Body of pancreas (tissue), 4 donors: ENCODE data around the gene SLC9A9. TPM values are rescaled to one million over a fixed set of nuclear protein-coding genes. Genes with fewer than 3 reads are reported as not detected.
"Not testable (repeated sequence)": the region's sequence is repeated elsewhere in the genome, so short reads cannot be mapped to it uniquely, and the experiment has no call there.

Experiments used
- ATAC-seq: fragments of 150-250 bp; one replicate; pipeline ENCODE4 v1.9.1; 2016
- DNase-seq, 4 donors: peaks; one replicate each; pipeline ENCODE4 v3.0.0-alpha.2; 2019
- H3K27ac ChIP-seq, 4 donors: fragments of 200-600 bp; sonication (generic); 1 replicate in 3 of 4; 2 replicates in 1 of 4; pipeline versions ENCODE4 v1.5.1 to v1.6.1; 2016 to 2019; ENCODE audit warnings: mild to moderate bottlenecking in 1 of 4, mixed read lengths in 1 of 4, moderate library complexity in 1 of 4
- H3K27me3 ChIP-seq, 2 donors: fragments of 200-600 bp; sonication (generic); one replicate each; pipeline ENCODE4 v1.6.0; 2016; ENCODE audit warnings: mild to moderate bottlenecking in 1 of 2
- H3K36me3 ChIP-seq, 2 donors: fragments of 200-600 bp; sonication (generic); replicated peaks in 1 of 2; 2 replicates each; pipeline ENCODE4 v1.5.1; 2016; ENCODE audit warnings: low read depth in 2 of 2; ENCODE audit not compliant: insufficient read depth in 1 of 2
- H3K4me1 ChIP-seq: fragments of 200-600 bp; sonication (generic); one replicate; pipeline ENCODE4 v1.6.0; 2016
- H3K4me3 ChIP-seq, 2 donors: fragments of 200-600 bp; sonication (generic); 1 replicate in 1 of 2; 2 replicates in 1 of 2; pipeline ENCODE4 v1.5.1; 2016 to 2019
- H3K9me3 ChIP-seq, 3 donors: fragments of 200-600 bp; sonication (generic); 1 replicate in 2 of 3; 2 replicates in 1 of 3; pipeline ENCODE4 v1.5.1; 2016
- POLR2A ChIP-seq, 3 donors: fragments of 450-650 bp; IDR thresholded peaks; one replicate each; pipeline ENCODE4 v1.6.1; 2016; ENCODE audit warnings: antibody characterized with exemption in 3 of 3, mild to moderate bottlenecking in 2 of 3
- WGBS, 2 donors: methylation state at CpG; one replicate each; pipeline ENCODE4 v1.1.5; 2017; 5-methylcytosine and 5-hydroxymethylcytosine counted together
- intact Hi-C: fragments of 100-400 bp; cut with DNase I; formaldehyde crosslinking; loops from one replicate; pipeline ENCODE4 v1.15.1; 2023
- total RNA-seq, 2 donors: library from RNA; depleted of rRNA; stranded (reverse); fragments of >200 nt; gene quantifications; one replicate each; pipeline ENCODE4 v1.1.0, GENCODE V29; 2016
- TF ChIP-seq, protein P1 (sequence below), 7 experiments: fragments of 450-650 bp in 4 of 7; fragments of 200-600 bp in 3 of 7; sonication (generic) in 3 of 7; IDR thresholded peaks; one replicate each; pipeline ENCODE4 v1.5.1; 2016 to 2019; ENCODE audit warnings: antibody characterized with exemption in 7 of 7

Gene SLC9A9
- total RNA-seq, 2 donors from 2014 or later = 1.6 to 2.3 TPM

DNA sequence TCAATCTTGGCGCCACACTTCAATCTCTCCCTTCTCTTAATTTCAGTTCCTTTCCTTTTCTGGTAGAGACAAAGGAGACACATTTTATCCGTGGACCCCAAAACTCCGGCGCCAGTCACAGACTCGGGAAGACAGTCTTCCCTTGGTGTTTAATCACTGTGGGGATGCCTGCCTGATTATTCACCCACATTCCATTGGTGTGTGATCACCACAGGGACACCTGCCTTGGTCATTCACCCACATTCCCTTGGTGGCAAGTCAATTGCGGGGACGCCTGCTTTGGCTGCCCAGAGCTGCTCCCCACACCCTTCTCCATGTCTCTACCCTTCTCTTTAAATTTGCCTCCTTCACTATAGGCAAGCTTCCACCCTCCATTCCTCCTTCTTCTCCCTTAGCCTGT lies 50.1 kb downstream of the SLC9A9 start:
- H3K4me1 ChIP-seq, ATAC-seq, H3K4me3 ChIP-seq, H3K27ac ChIP-seq, intact Hi-C loops, H3K9me3 ChIP-seq, H3K36me3 ChIP-seq, DNase-seq, H3K27me3 ChIP-seq: not testable (repeated sequence)
- 84 to 90% methylated on average over 7 of the region's 7 CpGs for WGBS, 2 donors

DNA sequence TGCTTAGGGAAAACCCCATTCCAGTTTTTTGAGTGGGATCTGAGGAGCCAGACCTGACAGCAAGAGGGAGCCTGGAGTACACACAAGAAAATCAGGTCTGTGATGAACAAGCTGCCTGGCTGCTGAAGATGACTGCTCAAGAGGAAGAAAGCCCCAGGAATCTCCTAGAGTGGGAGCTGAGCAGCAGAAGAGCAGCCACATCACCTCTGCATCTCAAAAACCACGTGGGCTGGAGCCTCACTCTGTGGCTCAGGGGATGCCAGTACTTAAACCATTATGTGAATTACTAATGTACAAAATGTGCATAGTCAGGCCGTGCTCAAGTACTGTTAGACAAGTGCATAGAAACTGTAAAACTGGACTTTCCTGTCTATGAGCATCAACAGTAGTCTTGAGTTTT lies 52.4 kb downstream of the SLC9A9 start:
- WGBS, 2 donors = 11 to 12% methylated on average over 2 of the region's 2 CpGs
- no peak overlapping the region for H3K27ac ChIP-seq
- H3K4me3 ChIP-seq = no peak overlapping the region
- DNase-seq = no peak
- no peak for TF ChIP-seq POLR2A (IDR thresholded peaks at IDR 0.05)
- TF ChIP-seq, protein P1, sequence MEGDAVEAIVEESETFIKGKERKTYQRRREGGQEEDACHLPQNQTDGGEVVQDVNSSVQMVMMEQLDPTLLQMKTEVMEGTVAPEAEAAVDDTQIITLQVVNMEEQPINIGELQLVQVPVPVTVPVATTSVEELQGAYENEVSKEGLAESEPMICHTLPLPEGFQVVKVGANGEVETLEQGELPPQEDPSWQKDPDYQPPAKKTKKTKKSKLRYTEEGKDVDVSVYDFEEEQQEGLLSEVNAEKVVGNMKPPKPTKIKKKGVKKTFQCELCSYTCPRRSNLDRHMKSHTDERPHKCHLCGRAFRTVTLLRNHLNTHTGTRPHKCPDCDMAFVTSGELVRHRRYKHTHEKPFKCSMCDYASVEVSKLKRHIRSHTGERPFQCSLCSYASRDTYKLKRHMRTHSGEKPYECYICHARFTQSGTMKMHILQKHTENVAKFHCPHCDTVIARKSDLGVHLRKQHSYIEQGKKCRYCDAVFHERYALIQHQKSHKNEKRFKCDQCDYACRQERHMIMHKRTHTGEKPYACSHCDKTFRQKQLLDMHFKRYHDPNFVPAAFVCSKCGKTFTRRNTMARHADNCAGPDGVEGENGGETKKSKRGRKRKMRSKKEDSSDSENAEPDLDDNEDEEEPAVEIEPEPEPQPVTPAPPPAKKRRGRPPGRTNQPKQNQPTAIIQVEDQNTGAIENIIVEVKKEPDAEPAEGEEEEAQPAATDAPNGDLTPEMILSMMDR (IDR thresholded peaks at IDR 0.05) = no peak
- H3K36me3 ChIP-seq = no peaks in the 10 kb centered on the region
- intact Hi-C loops = no loop called here
- no peak for ATAC-seq
- H3K27me3 ChIP-seq = no peaks in the 10 kb centered on the region
- H3K4me1 ChIP-seq = no peaks in the 10 kb centered on the region
- H3K9me3 ChIP-seq = no peaks in the 10 kb centered on the region

DNA sequence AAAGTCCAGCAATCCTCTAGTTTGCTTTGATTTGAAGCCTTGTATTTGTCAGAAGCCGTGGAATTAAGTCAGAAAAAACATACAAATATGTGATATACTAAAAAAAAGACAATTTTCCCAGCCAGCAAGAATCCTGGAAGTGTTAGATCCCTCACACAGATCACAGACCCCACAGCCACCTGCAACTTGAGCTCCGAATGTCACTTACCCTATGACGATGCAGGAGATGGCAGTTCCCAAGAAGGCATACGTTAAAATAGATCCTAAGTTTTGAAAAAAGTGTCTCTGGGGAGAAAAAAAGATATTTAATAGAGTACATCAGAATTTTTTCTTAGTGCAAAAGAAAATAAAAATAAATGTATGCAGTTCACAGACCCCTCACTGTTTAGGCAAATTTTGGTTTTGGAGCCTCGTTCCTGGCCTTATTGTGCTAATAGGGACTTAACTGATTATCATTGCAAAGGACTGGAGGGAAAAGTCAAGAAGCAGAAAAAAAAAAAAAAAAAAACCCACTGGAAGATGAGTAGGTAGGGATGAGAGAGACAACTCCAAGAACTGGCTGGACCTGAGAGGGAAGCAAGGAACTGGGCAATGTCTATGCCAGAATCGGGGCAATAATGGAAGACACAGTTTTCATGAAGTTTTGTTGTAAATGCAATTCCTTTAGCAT lies 53.3 kb downstream of the SLC9A9 start:
- H3K4me3 ChIP-seq = no peak overlapping the region
- no peaks in the 10 kb centered on the region for H3K36me3 ChIP-seq
- H3K9me3 ChIP-seq = no peaks in the 10 kb centered on the region
- H3K4me1 ChIP-seq = no peaks in the 10 kb centered on the region
- intact Hi-C loops = no loop called here
- H3K27me3 ChIP-seq = no peaks in the 10 kb centered on the region
- TF ChIP-seq, protein P1 (IDR thresholded peaks at IDR 0.05) = no peak
- TF ChIP-seq POLR2A (IDR thresholded peaks at IDR 0.05) = no peak
- no peak overlapping the region for H3K27ac ChIP-seq
- ATAC-seq (no peak), DNase-seq (no peak)
- 48 to 52% methylated on average over 6 of the region's 6 CpGs for WGBS, 2 donors

DNA sequence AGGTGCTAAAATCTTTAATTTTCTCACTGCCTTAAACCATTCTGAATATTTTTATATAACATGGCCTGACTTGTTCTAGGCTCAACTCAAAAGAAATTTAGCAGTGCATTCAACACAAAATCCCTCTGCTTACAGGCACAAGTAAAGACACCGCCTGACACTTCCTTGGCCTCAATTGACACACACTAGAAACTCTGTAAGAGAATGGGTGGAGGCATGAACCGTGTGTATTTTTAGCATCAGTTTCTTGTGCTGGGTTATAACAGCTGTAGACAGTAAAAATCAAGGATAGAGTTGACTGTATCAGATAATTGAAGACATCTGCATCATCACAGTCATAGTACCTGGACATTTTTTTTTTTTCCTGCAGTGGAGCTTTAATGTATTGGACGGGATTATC lies 54.3 kb downstream of the SLC9A9 start:
- Histone ChIP-seq H3K9me3 (no peaks in the 10 kb centered on the region), H3K27ac (no peak overlapping the region), H3K4me3 (no peak overlapping the region), H3K4me1 (no peaks in the 10 kb centered on the region), H3K36me3 (no peaks in the 10 kb centered on the region), H3K27me3 (no peaks in the 10 kb centered on the region)
- DNase-seq (no peak), ATAC-seq (no peak)
- TF ChIP-seq, protein P1 (IDR thresholded peaks at IDR 0.05) = no peak
- no peak for TF ChIP-seq POLR2A (IDR thresholded peaks at IDR 0.05)
- 62 to 66% methylated on average over 3 of the region's 3 CpGs for WGBS, 2 donors
- intact Hi-C loops = no loop called here

DNA sequence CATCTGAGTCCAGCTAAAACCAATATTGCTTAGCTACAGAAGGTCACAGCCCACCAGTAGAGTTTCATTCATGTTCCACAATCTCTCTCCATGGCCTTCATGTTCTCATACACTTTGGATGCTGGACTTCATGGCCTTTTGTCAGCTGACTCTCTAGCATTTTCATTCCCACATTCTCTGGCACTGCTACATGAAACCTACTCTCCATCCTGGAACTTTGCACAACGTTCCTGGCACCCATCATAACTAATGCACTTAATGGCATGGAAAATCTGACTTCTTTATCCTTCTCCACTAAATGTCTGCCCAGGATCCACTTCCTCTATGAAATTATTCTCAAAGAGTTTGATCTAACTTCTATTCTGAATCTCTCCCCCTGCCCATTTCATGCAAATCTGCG lies 56.9 kb downstream of the SLC9A9 start:
- 55 to 65% methylated on average over 2 of the region's 2 CpGs for WGBS, 2 donors
- ATAC-seq (no peak), DNase-seq (no peak)
- Histone ChIP-seq H3K9me3 (no peaks in the 10 kb centered on the region), H3K4me1 (peaks cover 3% of the 10 kb centered on the region), H3K27me3 (no peaks in the 10 kb centered on the region), H3K36me3 (no peaks in the 10 kb centered on the region), H3K4me3 (no peak overlapping the region), H3K27ac (no peak overlapping the region)
- TF ChIP-seq POLR2A (IDR thresholded peaks at IDR 0.05) = no peak
- TF ChIP-seq, protein P1 (IDR thresholded peaks at IDR 0.05) = no peak
- intact Hi-C loops = no loop called here
